Heart left ventricle (tissue), 13 donors: ENCODE data around the gene SIL1.

Source experiments
- POLR2A ChIP-seq, 2 donors: fragments of 450-650 bp; IDR thresholded peaks; one replicate each; pipeline ENCODE4 v1.6.1; 2017; ENCODE audit warnings: antibody characterized with exemption in 2 of 2, mild to moderate bottlenecking in 2 of 2, moderate library complexity in 2 of 2
- TF ChIP-seq, protein P1 (sequence below), 12 donors: fragments of 200-600 bp; sonication (generic) in 4 of 12; IDR thresholded peaks; one replicate each; pipeline versions ENCODE4 v1.5.0 to v1.8.0; 2018 to 2022; ENCODE audit warnings: antibody characterized with exemption in 12 of 12, mild to moderate bottlenecking in 5 of 12
- donor health status: ischemic (EF 13 %, LVEDD 7.1; RV severe dilation, severe dysfunction).
- donor health status: DM: no; HTN: yes; CAD: no.
- donor health status: DM: no; HTN: no; CAD: no.
- donor health status: ischemic (EF 25% LVEDD 6.9; RV normal size, moderate dysfunction).
- donor health status: ischemic (EF 25% LVEDD 5.7; RV mildly dilated, moderate dysfunction).
- donor health status: ischemic (EF 35%, LVEDD 5.7; RV mildly dilated, moderate dysfunction).
- donor health status: nonischemic (EF 11% LVEDD 7.7; RV severe dilation, severe dysfunction).
- donor health status: DM: yes; HTN: yes; CAD: no.
- donor health status: PGD.
- donor health status: ischemic (EF 29% LVEDD 5.4; RV normal size, mild dysfunction).
- donor health status: nonischemic (EF 23%, LVEDD 6.1; RV moderate dilation, normal function).

DNA sequence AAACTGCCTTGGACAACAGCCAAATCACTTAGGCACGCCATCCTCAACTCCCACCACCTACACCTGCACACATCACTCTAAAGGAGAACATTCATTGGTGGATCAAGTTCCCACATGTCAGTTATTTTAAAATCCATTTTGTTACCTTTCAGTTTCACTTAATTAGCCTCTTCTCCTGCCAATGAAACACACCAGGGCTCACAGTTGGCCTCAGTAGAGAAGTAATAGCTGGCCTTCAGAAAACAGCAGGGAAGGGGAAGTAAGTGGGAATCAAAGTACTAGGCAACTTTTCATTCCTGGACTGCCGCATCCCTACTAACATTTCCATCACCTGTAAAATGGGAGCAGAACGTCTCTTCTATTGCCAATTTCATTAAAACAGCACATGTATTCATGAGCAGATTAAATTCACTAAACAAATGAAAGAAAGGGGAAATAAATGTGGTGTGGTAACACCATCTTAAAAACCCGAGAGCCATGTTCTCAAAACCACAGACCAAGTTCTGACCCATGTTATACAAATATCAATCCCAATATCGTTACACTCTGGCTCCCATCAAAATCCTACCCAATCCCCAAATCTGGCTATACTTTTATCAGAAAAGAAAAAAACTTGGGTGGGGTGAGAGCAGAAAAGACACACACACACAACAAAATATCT is 1.7 kb downstream of the SIL1 start:
- TF ChIP-seq, protein P1, sequence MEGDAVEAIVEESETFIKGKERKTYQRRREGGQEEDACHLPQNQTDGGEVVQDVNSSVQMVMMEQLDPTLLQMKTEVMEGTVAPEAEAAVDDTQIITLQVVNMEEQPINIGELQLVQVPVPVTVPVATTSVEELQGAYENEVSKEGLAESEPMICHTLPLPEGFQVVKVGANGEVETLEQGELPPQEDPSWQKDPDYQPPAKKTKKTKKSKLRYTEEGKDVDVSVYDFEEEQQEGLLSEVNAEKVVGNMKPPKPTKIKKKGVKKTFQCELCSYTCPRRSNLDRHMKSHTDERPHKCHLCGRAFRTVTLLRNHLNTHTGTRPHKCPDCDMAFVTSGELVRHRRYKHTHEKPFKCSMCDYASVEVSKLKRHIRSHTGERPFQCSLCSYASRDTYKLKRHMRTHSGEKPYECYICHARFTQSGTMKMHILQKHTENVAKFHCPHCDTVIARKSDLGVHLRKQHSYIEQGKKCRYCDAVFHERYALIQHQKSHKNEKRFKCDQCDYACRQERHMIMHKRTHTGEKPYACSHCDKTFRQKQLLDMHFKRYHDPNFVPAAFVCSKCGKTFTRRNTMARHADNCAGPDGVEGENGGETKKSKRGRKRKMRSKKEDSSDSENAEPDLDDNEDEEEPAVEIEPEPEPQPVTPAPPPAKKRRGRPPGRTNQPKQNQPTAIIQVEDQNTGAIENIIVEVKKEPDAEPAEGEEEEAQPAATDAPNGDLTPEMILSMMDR (IDR thresholded peaks at IDR 0.05): no peak
- TF ChIP-seq POLR2A (IDR thresholded peaks at IDR 0.05): no peak
